ENCODE results near the gene POLA1. TPM values are rescaled to one million over a fixed set of nuclear protein-coding genes. Genes with fewer than 3 reads are reported as not detected.
"Not testable (repeated sequence)": the region's sequence is repeated elsewhere in the genome, so short reads cannot be mapped to it uniquely, and the experiment has no call there.

The POLA1 gene
- total and polyA plus RNA-seq, 3 donors from 2014 or later, result 5.4 to 15.7 (median 15.0) TPM

DNA sequence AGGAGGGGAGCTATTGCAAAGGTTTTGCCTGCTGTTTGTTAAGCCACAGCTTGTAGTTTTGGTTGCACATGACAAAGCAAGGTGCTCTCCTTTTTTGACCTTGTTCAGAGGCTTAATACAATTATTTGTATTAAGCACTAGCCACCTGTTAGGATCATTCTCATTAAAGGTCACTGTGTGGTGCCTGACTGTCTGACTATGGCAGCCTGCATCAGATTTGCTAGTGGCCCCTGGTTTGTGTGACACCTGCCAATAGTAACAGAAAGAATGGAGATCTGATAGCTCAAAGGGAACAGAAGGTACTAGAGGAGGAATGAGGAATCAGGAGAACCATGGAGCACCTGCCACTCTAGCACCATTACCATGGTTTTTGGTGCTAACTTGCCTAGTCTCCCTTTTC, 102.5 kb downstream of the POLA1 start:
- H3K4me1 ChIP-seq, result no peaks in the 10 kb centered on the region
- H3K4me3 ChIP-seq, result no peak overlapping the region
- no peaks in the 10 kb centered on the region for H3K36me3 ChIP-seq (ENCODE audit: low read depth, missing control alignments)
- no peak for DNase-seq
- H3K27ac ChIP-seq, result no peak overlapping the region
- TF ChIP-seq POLR2A (IDR thresholded peaks at IDR 0.05), result no peak
- no peak for TF ChIP-seq CTCF (IDR thresholded peaks at IDR 0.05)
- no peaks in the 10 kb centered on the region for H3K27me3 ChIP-seq
- no peaks in the 10 kb centered on the region for H3K9me3 ChIP-seq
- intact Hi-C loops (cut with DNase I; ENCODE audit: low total_unique reads), result no loop called here

GRCh38 chrX:24799078-24799477, 105.4 kb downstream of the POLA1 start:
- Histone ChIP-seq H3K36me3 (ENCODE audit: low read depth, missing control alignments) (no peaks in the 10 kb centered on the region), H3K9me3 (no peaks in the 10 kb centered on the region), H3K27me3 (no peaks in the 10 kb centered on the region), H3K4me3 (no peak overlapping the region), H3K4me1 (no peaks in the 10 kb centered on the region), H3K27ac (no peak overlapping the region)
- intact Hi-C loops (cut with DNase I; ENCODE audit: low total_unique reads), result no loop called here
- no peak for TF ChIP-seq CTCF (IDR thresholded peaks at IDR 0.05)
- TF ChIP-seq POLR2A (IDR thresholded peaks at IDR 0.05), result no peak
- no peak for DNase-seq
- 93 to 96% methylated on average over 3 to 4 of the region's 4 CpGs for WGBS, 2 donors

GRCh38 chrX:24799565-24799964, 105.8 kb downstream of the POLA1 start:
- intact Hi-C loops (cut with DNase I; ENCODE audit: low total_unique reads), result no loop called here
- H3K4me1 ChIP-seq, result no peaks in the 10 kb centered on the region
- no peaks in the 10 kb centered on the region for H3K9me3 ChIP-seq
- no peaks in the 10 kb centered on the region for H3K27me3 ChIP-seq
- TF ChIP-seq POLR2A (IDR thresholded peaks at IDR 0.05) (no peak), CTCF (IDR thresholded peaks at IDR 0.05) (no peak)
- 84% methylated on average over 2 of the region's 2 CpGs for WGBS, 2 donors
- H3K27ac ChIP-seq, result no peak overlapping the region
- H3K36me3 ChIP-seq (ENCODE audit: low read depth, missing control alignments), result no peaks in the 10 kb centered on the region
- no peak for DNase-seq
- no peak overlapping the region for H3K4me3 ChIP-seq

GRCh38 chrX:24805201-24805600, 111.5 kb downstream of the POLA1 start:
- WGBS, 2 donors, result 83 to 84% methylated on average over 7 of the region's 7 CpGs
- no peaks in the 10 kb centered on the region for H3K9me3 ChIP-seq
- TF ChIP-seq CTCF (IDR thresholded peaks at IDR 0.05) (no peak), POLR2A (IDR thresholded peaks at IDR 0.05) (no peak)
- DNase-seq, result no peak
- intact Hi-C loops (cut with DNase I; ENCODE audit: low total_unique reads), result no loop called here
- no peak overlapping the region for H3K27ac ChIP-seq
- H3K27me3 ChIP-seq, result no peaks in the 10 kb centered on the region
- H3K4me1 ChIP-seq, result no peaks in the 10 kb centered on the region
- H3K4me3 ChIP-seq, result no peak overlapping the region
- H3K36me3 ChIP-seq (ENCODE audit: low read depth, missing control alignments), result no peaks in the 10 kb centered on the region

GRCh38 chrX:24819807-24820206, 126.1 kb downstream of the POLA1 start:
- H3K27ac ChIP-seq; intact Hi-C loops (cut with DNase I; ENCODE audit: low total_unique reads); H3K4me3 ChIP-seq; DNase-seq; H3K9me3 ChIP-seq; H3K27me3 ChIP-seq; H3K4me1 ChIP-seq; H3K36me3 ChIP-seq (ENCODE audit: low read depth, missing control alignments): not testable (repeated sequence)
- 89 to 90% methylated on average over 2 of the region's 2 CpGs for WGBS, 2 donors

Measured in testis (tissue), 3 donors.